Ovary (tissue), 3 donors: ENCODE measurements around the gene ZSCAN22.

Experiments used
- EP300 ChIP-seq: sonication (generic); formaldehyde crosslinking; IDR thresholded peaks from one replicate; pipeline ENCODE4 v1.6.1; 2017; ENCODE audit warnings: antibody characterized with exemption
- POLR2A ChIP-seq: fragments of 450-650 bp; IDR thresholded peaks from one replicate; pipeline ENCODE4 v1.6.1; 2017; ENCODE audit warnings: antibody characterized with exemption, mild to moderate bottlenecking, moderate library complexity
- TF ChIP-seq, protein P1 (sequence below), 3 donors: fragments of 450-650 bp in 2 of 3; fragments of 200-600 bp in 1 of 3; IDR thresholded peaks; one replicate each; pipeline versions ENCODE4 v1.5.1 to v1.8.0; 2016 to 2022; ENCODE audit warnings: antibody characterized with exemption in 3 of 3, mild to moderate bottlenecking in 1 of 3
- donor health status: DM: no; HTN: no; CAD: no.

DNA sequence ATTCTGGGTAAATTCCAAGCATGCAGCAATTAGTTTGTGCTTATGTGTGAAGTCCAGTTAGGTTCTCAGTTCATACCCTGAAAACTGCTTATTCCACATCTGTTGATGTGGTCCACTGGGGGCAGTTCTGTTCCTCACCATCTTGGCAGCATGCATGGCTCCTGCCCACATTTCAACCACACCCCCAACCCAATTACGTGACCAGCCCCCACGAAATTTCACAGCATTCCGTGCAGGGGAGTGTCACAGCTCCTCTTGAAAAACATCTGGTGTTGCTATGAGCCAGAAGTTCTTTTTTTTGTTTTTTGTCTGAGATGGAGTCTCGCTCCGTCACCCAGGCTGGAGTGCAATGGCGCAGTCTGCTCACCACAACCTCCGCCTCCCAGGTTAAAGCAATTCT lies 30.7 kb upstream of the ZSCAN22 start:
- TF ChIP-seq, protein P1, sequence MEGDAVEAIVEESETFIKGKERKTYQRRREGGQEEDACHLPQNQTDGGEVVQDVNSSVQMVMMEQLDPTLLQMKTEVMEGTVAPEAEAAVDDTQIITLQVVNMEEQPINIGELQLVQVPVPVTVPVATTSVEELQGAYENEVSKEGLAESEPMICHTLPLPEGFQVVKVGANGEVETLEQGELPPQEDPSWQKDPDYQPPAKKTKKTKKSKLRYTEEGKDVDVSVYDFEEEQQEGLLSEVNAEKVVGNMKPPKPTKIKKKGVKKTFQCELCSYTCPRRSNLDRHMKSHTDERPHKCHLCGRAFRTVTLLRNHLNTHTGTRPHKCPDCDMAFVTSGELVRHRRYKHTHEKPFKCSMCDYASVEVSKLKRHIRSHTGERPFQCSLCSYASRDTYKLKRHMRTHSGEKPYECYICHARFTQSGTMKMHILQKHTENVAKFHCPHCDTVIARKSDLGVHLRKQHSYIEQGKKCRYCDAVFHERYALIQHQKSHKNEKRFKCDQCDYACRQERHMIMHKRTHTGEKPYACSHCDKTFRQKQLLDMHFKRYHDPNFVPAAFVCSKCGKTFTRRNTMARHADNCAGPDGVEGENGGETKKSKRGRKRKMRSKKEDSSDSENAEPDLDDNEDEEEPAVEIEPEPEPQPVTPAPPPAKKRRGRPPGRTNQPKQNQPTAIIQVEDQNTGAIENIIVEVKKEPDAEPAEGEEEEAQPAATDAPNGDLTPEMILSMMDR (IDR thresholded peaks at IDR 0.05): no peak
- TF ChIP-seq EP300 (no peak), POLR2A (no peak)
